GM12878 (cell line): Measurements from ENCODE around the gene MYL3. TPM values are rescaled to one million over a fixed set of nuclear protein-coding genes. Genes with fewer than 3 reads are reported as not detected.
A peak's percentile ranks its signal among the peaks of the same experiment; 100 is the strongest.

Experiments used
- BHLHE40 ChIP-seq, 2 experiments: fragments of 450-650 bp in 1 of 2; IDR thresholded peaks; 2 replicates each; pipeline ENCODE4 v1.6.1; 2011 to 2017; ENCODE audit warnings: low read depth in 2 of 2, borderline replicate concordance in 1 of 2, improper control_type of control experiment in 1 of 2, low read length in 1 of 2, mild to moderate bottlenecking in 1 of 2
- CREB1 ChIP-seq: IDR thresholded peaks from 2 replicates; pipeline ENCODE4 v1.6.1; 2012; ENCODE audit warnings: low read depth, mild to moderate bottlenecking, inconsistent platforms
- CTCF ChIP-seq, 3 experiments: IDR thresholded peaks in 2 of 3; conservative IDR thresholded peaks in 1 of 3; 2 replicates each; pipeline ENCODE4 v1.5.1; 2011; ENCODE audit warnings: low read depth in 3 of 3, low read length in 3 of 3, mild to moderate bottlenecking in 3 of 3, control low read depth in 2 of 3, moderate library complexity in 2 of 3, inconsistent platforms in 1 of 3, mixed read lengths in 1 of 3; ENCODE audit not compliant: control insufficient read depth in 2 of 3, insufficient read depth in 1 of 3; ENCODE audit errors: extremely low read depth in 1 of 3
- ETV6 ChIP-seq, 2 experiments: fragments of 450-650 bp in 1 of 2; IDR thresholded peaks in 1 of 2; conservative IDR thresholded peaks in 1 of 2; 2 replicates each; pipeline ENCODE4 v1.6.1; 2014; ENCODE audit warnings: antibody characterized with exemption in 1 of 2, borderline replicate concordance in 1 of 2, low read depth in 1 of 2, mild to moderate bottlenecking in 1 of 2, moderate library complexity in 1 of 2
- FOXK2 ChIP-seq: fragments of 450-650 bp; IDR thresholded peaks from 2 replicates; pipeline ENCODE4 v1.6.1; 2017; ENCODE audit warnings: mild to moderate bottlenecking, moderate library complexity
- FOXM1 ChIP-seq: IDR thresholded peaks from 2 replicates; pipeline ENCODE4 v1.6.1; 2012; ENCODE audit warnings: low read depth, mild to moderate bottlenecking, inconsistent platforms, low read length, moderate library complexity
- HDAC2 ChIP-seq: fragments of 200-600 bp; sonication (generic); IDR thresholded peaks from 2 replicates; pipeline ENCODE4 v1.6.1; 2017
- MEF2A ChIP-seq: IDR thresholded peaks from 2 replicates; pipeline ENCODE4 v1.6.1; 2011; ENCODE audit warnings: low read depth, mild to moderate bottlenecking, low read length, moderate library complexity; ENCODE audit not compliant: insufficient read depth
- MEF2B ChIP-seq: fragments of 450-650 bp; IDR thresholded peaks from 2 replicates; pipeline ENCODE4 v1.6.1; 2018; ENCODE audit warnings: mild to moderate bottlenecking, moderate library complexity; ENCODE audit not compliant: partially characterized antibody, poor library complexity, severe bottlenecking
- POLR2AphosphoS5 ChIP-seq: IDR thresholded peaks from 2 replicates; pipeline ENCODE4 v1.6.1; 2011; ENCODE audit warnings: mild to moderate bottlenecking, low read length, inconsistent platforms
- RAD21 ChIP-seq: IDR thresholded peaks from 2 replicates; pipeline ENCODE4 v1.6.1; 2011; ENCODE audit warnings: mild to moderate bottlenecking, low read depth, low read length, moderate library complexity; ENCODE audit not compliant: insufficient read depth
- RAD51 ChIP-seq: fragments of 450-650 bp; IDR thresholded peaks from 2 replicates; pipeline ENCODE4 v1.6.1; 2016; ENCODE audit warnings: moderate library complexity, mild to moderate bottlenecking, inconsistent platforms
- RUNX3 ChIP-seq: IDR thresholded peaks from 2 replicates; pipeline ENCODE4 v1.6.1; 2012; ENCODE audit warnings: low read length, inconsistent platforms
- STAT3 ChIP-seq: IDR thresholded peaks from 2 replicates; pipeline ENCODE4 v1.6.1; 2011; ENCODE audit warnings: low read depth, low read length, improper control_type of control experiment
- TAF1 ChIP-seq: IDR thresholded peaks from 2 replicates; pipeline ENCODE4 v1.6.1; 2011; ENCODE audit warnings: mild to moderate bottlenecking, low read depth, low read length, borderline replicate concordance
- TARDBP ChIP-seq: IDR thresholded peaks from 2 replicates; pipeline ENCODE4 v1.6.1; 2016; ENCODE audit warnings: borderline replicate concordance
- TCF12 ChIP-seq: IDR thresholded peaks from 2 replicates; pipeline ENCODE4 v1.6.1; 2011; ENCODE audit warnings: low read depth, mild to moderate bottlenecking, low read length
- ZBTB4 ChIP-seq: fragments of 450-650 bp; formaldehyde crosslinking; IDR thresholded peaks from 2 replicates; pipeline ENCODE4 v1.4.0; 2022; ENCODE audit warnings: mild to moderate bottlenecking, moderate library complexity
- ZNF217 ChIP-seq: fragments of 450-650 bp; IDR thresholded peaks from 2 replicates; pipeline ENCODE4 v1.6.1; 2017; ENCODE audit warnings: antibody characterized with exemption, mild to moderate bottlenecking
- ZNF384 ChIP-seq: IDR thresholded peaks from 2 replicates; pipeline ENCODE4 v1.6.1; 2012; ENCODE audit warnings: low read depth, mild to moderate bottlenecking, low read length, improper control_type of control experiment, borderline replicate concordance
- ZNF687 ChIP-seq: fragments of 450-650 bp; IDR thresholded peaks from 2 replicates; pipeline ENCODE4 v1.6.1; 2017; ENCODE audit warnings: mild to moderate bottlenecking, moderate library complexity
- polyA plus RNA-seq, 11 experiments: library from polyadenylated mRNA; depleted of rRNA in 4 of 11; unstranded in 6 of 11; stranded (reverse) in 5 of 11; fragments of >200 nt; fragmentation: Nextera tagmentation in 4 of 11; fragmentation: Illumina TruSeq in 1 of 11; extraction: Ambion mirVana in 4 of 11; extraction: Trizol in 1 of 11; gene quantifications; 1 replicate in 1 of 11; 2 replicates in 10 of 11; pipeline versions ENCODE4 v1.2.1 to v1.2.3, GENCODE V29; 2011 to 2016; ENCODE audit warnings: inconsistent platforms in 2 of 11, missing spikeins in 2 of 11, low read depth in 1 of 11
- total RNA-seq, 4 experiments: library from RNA; depleted of rRNA in 3 of 4; stranded (reverse); fragments of >200 nt in 3 of 4; fragmentation: Illumina TruSeq in 1 of 4; extraction: Trizol in 1 of 4; gene quantifications; 2 replicates each; pipeline versions ENCODE4 v1.2.1 to v1.2.3, GENCODE V29; 2013 to 2021

The MYL3 gene
- total and polyA plus RNA-seq, 10 of the 15 experiments (the other 5 are each of a cell fraction or from before 2014, with no cell fraction given): 0.40 TPM; not detected in 9

GRCh38 chr3:46845860-46846623 is 17.2 kb downstream of the MYL3 start (continued):
- TF ChIP-seq STAT3 (no peak), TARDBP (no peak), RAD51 (no peak), POLR2AphosphoS5 (0 out of 2 replicates have a peak, but pooled peaks have one; percentile 34), MEF2A (no peak), TAF1 (no peak; the same call in 1 of the 2 replicates), CTCF (IDR thresholded peaks at IDR 0.05 in 2 of 3, conservative IDR thresholded peaks at IDR 0.05 in 1 of 3; ENCODE audit: control insufficient read depth in 2 of 3, extremely low read depth in 1 of 3, insufficient read depth in 1 of 3, low read depth in 3 of 3, low read length in 3 of 3) (peak; percentile 41 to 47 (median 47); a peak in 5 of 6 replicates), ETV6 (conservative IDR thresholded peaks at IDR 0.05 in 1 of 2, IDR thresholded peaks at IDR 0.05 in 1 of 2; ENCODE audit: borderline replicate concordance in 1 of 2, low read depth in 1 of 2) (no peak), FOXM1 (no peak), TCF12 (no peak), RUNX3 (peak; percentile 55; the same call in 1 of the 2 replicates), RAD21 (0 out of 2 replicates have a peak, but pooled peaks have one; percentile 20), HDAC2 (no peak), BHLHE40 (IDR thresholded peaks at IDR 0.05; ENCODE audit: borderline replicate concordance in 1 of 2, low read depth in 2 of 2, low read length in 1 of 2) (peak in 1 of 2 experiments; percentile 36; a peak in 1 of 4 replicates), FOXK2 (no peak), ZNF217 (no peak), ZNF687 (peak; percentile 41; the same call in 1 of the 2 replicates), ZBTB4 (CRISPR knock-in tag) (no peak), ZNF384 (no peak), CREB1 (no peak), MEF2B (peak; percentile 10)
